Eye (tissue), 1 donor: ENCODE data around the gene SLC39A6.
"Not testable (repeated sequence)": the region's sequence is repeated elsewhere in the genome, so short reads cannot be mapped to it uniquely, and the experiment has no call there.

ENCODE experiments used
- DNase-seq: peaks from one replicate; pipeline ENCODE4 v3.0.0-alpha.2; 2015

Gene SLC39A6

DNA sequence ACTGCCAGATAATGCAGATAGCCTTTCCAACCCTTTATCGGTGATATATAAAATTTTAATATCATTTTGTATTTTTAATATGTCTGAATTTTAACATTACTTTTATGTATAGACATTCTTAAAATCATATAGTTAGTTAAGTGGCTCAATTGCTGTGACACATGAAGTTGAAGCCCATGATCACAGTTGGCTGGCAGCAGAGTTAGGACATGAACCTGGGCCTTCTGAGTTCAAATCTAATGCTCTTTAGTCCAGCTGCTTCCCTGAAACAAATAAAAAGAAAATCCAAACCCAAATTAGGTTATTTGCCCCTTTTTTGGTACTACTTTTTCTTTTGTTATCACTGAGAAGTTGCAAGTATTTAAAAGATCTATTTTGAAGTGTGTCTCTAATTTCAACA is 6.1 kb upstream of the SLC39A6 start:
- no peak for DNase-seq

DNA sequence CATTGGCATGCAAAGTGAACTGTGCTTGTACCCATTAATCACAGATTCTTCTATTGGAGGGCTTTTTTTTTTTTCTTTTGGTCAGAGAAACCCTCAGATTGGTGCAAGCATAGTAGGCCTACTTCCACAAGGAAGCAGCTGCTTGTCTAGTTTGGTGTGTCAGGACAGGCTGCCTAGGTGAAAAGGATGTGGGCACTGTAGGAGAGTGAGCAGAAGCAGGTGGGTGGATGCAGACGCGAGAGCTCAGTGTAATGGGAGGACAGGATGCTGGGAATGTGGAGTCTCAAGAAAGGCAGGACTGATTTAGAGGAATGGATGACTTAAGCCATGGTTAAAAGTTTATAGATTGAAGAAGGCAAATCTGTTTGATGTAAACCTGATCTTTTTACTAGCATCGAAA is 3.6 kb upstream of the SLC39A6 start:
- DNase-seq, result no peak

DNA sequence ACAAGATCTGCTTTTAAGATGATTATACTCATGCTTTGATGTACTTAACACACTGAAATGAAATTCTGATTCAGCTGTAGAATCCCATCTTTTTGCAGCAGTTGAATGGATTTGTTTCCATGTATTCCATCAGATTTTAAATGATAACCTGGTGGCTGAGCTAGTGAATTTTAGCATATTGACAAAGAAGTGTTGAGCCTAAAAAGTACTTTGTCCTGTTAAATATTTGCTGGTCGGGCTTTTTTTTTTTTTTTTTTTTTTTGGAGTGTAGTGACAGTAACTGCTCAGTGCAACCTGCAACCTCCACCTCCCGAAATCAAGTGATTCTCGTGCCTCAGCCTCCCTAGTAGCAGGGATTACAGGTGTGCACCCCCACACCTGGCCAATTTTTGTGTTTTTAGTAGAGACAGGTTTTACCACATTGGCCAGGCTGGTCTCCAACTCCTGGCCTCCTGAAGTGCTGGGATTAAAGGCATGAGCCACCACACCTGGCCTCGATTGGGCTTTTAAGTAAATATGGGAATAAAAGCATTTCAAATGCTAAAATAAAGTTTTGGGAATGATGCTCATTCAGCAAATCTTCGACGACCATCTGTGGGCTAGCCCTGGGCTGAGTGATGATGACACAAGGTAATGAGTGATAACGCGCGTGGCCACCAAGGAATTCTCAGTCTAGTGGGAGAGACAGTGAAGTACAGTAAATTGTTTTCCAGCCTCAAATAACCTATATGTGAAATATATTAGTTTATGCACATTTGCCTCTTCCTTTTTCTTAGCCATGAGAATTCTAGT is 2.7 kb upstream of the SLC39A6 start:
- no peak for DNase-seq

DNA sequence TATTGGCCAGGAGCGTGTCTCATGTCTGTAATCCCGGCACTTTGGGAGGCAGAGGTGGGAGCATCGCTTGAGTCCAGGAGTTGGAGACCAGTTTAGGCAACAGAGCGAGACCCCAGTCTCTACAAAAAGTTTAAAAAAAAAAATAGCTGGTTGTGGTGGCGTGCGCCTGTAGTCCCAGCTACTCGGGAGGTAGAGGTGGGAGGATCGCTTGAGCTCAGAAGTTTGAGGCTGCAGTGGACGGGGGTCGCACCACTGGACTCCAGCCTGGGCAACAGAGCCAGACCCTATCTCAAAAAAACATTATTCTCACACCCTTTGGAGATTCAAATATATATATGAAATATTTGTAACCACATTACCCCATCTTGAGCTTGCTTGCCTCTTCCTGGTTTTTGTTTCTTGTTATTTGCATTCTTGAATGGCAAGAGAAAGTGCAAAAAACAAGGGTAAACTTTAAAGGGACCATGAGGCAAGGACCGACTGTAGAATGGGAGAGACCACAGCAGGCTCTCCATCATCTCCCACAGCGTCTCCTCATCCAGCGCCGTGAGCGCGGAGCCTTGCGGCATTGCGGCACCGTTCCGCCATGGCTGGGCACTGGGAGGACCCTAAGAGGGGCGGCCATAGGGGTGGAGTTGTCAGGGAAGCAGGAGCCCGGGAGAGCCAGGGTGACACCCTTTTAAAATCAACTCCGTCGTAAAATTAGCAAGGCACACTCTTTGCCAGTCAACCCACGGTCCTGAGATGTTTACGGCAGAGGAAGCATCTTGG is 1.9 kb upstream of the SLC39A6 start:
- no peak for DNase-seq

DNA sequence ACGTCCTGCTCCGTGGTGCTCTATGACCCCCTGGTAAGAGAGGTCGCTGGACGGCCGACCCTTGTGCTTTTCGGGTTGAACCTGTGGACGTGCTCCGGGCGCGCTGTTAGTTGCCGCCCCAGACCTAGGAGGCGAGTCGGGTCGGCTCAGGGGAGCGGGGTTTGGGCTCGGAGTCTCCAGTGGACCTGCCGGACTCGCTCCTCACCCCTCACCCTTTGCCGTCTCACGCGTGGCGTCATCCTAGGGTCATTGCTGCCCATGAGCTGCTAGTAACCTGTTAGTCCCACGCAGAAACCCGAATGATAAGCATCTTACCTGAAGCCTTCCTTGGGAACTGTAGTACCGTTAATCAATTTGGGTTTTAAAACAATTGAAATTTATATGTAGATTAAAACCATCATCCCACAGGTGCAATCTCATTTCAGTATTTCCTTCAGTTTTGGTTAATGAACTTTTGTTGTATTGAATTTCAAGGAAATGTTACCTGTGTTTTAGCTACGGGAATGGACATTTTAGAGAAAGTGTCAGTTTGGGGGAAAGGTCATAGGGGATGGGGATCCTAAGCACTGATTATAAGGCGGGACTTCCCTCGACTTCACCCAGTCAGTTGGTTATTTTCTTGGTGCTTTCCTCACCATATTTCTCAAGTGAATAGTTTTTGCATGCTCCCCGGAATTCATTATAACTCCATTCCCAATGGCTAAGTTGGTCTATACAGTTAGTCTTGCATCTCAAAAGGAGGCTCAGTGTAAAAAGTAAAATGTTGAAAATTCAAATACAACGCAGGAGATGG is 1.1 kb upstream of the SLC39A6 start:
- no peak for DNase-seq

DNA sequence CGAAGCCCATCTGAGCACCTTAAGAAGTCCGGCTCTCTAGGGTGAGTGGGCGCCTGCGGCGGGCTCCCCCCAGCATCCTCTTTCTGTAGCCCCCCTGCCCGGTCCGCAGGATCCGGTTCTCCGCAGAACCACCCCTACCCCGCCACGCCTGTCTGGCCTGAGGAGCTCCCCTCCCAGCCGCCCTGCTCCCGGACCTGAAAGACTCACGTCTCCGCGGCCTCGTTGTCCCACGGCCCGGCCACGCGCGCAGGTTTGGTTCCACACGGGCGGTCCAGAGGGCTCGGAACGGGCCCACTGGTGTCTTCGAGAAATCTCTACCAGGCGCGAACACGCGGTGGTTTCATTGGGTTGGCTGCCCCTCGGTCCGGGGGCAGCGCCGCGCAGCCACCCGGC is 237 bp downstream of the SLC39A6 start:
- no peak for DNase-seq

DNA sequence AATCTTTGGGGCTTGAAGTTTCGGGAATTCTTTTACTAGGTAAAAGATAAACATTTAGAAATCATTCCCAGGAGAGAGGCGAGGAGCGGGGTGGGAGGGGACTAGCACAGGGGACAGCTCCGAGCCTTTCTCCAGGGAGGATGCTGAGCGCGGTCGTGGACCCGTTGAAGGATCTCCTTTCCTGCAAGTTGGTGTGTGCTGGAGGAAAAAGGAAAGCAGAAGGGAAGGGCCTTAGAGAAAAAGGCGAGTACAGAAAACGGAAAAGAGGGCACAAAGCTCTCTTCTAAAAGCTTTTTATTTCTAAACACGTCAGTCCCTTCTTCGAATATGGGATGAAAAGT is 640 bp downstream of the SLC39A6 start:
- peak; percentile 73 for DNase-seq

DNA sequence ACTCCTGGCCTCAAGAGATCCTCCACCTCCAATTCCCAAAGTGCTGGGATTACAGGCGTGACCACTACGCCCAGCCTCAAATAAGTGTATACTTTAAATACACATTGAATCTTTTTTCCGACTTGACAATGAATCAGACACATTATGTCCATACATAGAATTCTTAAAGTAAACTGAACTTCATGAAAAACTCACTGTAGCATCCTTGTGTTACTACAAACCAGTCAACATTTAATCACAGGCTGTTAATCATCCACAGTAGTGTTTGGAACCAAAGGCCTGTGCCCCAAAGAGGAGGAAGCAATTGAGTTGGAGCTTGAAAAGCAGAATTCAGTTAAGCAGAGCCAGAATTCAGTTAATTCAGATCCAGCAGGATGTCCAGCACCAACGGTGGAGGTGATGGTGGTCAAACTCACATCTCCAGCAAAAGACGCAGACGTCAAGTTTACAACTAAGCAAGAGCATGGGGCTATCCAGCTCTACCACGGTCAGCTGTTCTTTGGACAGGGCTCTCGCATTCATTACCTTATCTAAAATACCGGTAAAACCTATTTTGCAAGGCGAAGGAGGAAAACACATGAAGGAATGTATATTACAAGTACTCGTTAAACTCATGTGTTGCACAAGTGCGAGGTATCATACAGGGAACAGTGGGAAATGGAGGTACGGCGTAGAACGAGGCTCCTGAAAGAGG is 1.2 kb downstream of the SLC39A6 start:
- peak; percentile 52 for DNase-seq

DNA sequence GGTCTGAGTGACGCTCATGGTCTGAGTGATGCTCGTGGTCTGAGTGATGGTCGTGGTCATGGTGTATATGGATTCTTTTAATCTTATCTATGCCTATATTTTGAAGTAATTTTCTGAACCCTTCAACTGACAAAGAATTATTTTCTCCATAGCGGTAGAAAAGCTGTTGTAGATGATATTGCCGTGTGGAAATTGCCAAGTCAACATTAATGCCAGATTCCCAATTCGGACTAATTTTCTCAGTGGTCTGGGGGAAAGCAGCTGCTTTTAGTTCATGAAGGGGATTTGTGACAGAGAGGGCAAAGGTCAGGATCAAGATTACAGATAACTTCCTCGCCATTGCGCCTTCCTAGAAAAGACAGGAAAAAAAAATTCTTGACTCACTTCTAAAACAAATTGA is 2.5 kb downstream of the SLC39A6 start:
- no peak for DNase-seq

DNA sequence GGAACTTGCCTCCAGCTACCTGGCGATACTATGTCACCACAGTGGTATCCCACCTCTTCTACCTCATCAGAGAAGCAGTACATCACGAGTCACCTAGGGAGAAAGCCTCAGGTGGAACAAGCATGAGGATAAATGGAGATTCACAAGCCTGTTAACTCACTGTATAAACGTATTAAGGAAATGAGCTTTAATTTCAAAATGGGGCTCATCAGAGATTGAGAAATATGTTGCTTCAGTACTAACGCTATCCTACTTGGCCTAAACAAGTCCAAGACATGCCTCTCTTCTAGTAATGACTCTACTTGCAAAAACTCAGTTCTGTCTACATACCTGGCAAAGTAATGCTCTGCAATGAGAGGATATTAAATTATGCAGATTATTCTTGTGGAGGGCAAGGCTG is 4.3 kb downstream of the SLC39A6 start:
- DNase-seq, result no peak

DNA sequence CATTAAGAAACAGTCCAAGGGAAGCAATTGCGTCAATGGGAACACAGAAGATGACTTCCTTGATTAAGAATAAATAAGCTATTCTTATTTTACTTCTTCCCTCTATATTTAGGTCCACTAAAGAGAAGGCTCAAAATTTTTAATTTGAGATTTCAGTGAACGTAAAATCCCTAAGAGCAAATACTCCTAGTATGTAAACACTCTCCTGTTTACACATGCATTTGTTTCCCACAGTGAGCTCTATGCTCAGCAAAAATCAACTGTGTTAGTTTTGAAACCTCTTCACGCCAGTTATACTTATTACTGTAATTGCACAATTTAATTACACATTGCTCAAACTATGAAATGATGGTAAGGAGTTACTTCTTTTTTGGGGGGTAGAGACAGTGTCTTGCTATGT is 8.8 kb downstream of the SLC39A6 start:
- DNase-seq, result no peak

DNA sequence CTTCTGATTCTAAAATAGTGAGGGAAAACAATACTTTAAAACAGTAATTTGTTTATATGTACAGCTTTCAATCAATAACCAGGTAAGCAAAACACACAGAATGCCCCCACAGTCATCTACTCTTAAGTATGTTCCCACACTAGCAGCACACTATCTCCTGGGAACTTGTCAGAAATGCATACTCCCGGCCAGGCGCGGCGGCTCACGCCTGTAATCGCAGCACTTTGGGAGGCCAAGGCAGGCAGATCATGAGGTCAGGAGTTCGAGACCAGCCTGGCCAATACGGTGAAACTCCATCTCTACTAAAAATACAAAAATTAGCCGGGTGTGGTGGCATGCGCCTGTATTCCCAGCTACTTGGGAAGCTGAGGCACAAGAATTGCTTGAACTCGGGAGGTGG is 12.4 kb downstream of the SLC39A6 start:
- DNase-seq, result not testable (repeated sequence)

DNA sequence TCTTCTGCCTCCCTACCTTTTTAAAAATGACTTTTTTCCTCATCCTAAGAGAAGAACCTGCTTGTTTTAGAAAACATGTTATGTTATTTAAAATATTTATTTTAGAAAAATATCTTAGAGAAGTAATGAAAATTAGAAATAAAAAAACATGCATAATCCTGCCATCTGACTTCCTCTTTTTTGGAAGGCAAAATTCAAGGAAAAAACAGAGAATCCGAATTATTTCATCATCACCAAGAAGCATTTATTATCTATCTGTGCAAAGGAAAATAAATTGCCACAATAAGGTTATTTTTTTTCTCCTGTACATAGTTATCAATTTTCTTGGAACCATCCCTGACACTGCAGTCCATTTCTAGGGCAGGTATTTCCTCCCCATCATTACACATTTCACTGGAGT is 14.4 kb downstream of the SLC39A6 start:
- DNase-seq, result no peak

DNA sequence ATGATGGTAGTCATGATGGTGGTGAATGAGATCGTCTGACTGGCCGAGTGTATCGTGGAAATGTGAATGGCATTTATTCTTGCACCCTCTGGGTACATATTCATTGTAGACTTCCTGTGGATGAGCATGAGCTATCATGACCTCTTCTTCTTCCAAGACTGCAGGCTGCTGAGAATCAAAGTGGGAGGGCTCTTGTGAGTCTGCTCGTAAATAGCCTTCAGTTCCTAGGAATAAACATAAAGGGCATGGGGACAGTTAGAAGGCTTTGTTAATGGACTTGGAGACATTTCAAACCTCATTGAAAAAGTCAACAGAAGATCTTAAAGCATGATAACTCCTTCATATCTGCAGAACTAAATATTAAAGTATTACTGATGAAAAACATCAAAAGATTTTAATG is 14.9 kb downstream of the SLC39A6 start:
- no peak for DNase-seq

DNA sequence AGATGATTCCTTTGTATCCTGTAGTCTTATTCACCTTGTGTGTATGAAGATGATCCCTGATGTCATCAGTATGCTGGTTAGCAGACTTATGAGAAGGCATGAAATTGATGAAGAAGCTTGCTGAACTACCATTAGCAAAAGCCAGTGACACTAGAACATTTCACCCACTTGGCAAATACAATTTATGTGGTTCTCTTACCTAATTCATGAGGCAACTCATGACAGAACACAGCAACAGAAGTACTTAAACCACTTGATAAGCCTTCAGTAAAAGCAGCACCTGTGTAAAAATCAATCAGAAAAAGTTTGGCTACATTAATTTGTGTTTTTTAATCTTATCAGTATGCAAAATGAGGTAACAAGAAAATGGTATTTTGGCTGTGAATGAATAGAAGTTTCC is 16.8 kb downstream of the SLC39A6 start:
- DNase-seq, result no peak

DNA sequence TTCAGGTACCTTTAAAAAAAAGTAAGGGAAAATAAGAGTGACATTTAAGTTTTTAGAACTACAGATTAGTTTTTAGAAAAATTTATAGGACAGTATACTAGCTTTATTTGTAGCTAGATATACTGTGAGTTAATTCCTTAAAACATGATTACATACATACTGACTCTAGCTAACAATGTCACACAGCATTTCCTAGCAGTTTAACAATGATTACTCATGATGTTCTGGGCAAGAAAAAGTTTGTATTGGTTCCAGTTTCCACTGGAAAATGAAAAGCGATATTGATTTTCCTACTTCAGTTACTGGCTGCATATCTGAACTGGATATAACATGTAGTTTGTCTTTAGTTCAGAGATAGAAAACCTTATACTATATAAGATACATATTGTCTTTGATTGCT is 19.4 kb downstream of the SLC39A6 start:
- no peak for DNase-seq

DNA sequence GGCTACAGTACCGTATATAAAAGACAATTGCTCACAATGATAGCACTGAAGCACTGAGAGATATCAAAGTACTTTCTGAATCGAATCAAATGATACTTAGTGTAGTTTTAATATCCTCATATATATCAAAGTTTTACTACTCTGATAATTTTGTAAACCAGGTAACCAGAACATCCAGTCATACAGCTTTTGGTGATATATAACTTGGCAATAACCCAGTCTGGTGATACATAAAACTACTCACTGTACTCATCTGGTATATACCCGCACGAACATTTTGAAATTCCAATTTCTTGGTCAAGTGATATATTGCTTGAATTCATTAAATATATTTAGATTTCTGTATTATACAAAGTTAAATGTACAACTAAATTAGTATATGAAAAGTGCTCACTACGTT is 20.5 kb downstream of the SLC39A6 start:
- no peak for DNase-seq

DNA sequence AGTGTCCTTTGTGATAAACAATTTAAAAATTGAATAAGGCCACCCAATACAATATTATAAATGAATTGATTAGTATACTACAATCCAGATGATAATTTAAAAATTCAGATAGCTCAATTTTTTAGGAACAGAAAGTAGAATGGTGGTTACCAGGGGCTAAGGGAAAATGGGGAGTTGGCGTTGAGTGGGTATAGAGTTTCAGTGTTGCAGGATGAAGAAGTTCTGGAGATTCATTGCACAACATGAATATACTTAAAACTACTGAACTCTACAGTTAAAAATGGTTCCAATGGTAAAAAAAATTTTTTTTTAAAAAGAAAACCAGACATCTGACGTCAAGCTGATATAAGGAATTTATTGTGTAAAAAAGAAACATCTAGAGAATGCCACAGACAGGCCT is 20.9 kb downstream of the SLC39A6 start:
- DNase-seq, result no peak

DNA sequence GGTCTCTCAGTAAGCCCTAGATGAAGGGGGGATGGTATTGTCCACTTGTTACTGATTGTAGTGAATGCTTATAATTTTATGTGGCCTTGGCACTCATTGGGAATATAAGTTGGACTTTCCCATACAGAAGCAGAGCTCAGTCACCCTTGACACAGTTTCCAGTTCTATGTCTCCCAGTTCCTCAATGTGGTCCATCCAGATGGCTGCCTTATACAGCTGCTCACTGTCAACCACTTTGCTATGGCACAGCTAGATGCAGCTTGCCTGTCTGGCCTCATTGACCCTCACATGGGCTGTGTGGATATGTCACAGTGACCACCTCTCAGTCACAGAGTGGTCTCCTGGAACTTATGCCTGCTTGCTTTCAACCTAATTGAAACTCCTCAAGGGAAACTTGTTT is 21.7 kb downstream of the SLC39A6 start:
- no peak for DNase-seq

DNA sequence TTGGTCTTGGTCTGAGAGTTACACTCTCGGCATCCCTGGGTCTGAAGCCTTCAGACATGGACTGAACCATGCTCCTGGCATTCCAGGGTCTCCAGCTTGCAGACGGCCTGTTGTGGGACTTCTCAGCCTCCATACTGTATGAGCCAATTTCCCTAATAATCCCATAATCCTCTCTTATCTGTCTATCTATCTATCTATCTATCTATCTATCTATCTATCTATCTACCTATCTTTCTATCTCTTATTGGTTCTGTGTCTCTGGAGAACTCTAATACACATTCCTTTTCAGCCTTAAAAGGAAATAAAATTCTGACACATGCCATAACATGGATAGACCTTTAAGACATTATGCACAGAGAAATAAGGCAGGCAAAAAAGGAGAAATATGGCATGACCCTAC is 24.4 kb downstream of the SLC39A6 start:
- no peak for DNase-seq

DNA sequence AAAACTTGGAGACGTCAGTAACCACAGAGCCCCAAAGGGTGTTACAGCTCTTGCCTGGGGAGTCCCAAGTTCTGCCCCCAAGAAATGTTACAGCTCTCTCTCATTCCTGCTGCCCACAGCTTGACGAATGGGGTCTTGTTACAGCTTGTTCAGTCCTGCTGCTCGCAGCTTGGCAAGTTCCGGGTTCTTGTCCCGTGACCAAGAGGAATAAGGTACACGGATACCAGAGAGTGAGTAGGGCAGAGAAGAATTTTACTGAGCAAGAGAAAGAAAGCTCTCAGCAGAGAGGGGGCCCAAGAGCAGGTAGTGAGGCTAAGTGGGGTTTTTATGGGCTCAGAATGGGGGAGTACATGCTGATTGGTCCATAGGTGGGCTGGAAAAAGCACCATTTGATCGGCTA is 27.2 kb downstream of the SLC39A6 start:
- DNase-seq, result no peak

DNA sequence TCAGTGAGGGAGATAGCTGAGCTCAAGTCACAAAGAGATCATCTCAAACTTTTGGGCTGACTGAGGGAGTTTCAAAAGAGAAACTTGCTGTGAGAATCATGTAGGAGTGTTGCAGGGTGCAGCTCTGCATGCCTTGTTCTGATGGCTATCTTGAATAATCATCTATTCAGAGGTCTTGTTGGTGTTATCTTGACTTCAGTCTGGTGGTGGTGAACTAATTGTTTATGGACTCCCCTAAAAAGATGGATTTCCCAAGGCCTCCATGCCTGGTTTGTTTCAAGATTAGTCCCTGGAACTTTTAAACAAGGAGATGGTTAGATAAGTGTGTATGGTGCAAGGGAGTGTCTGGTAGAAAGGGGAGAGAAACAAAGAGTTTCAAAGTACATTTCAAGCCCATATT is 29.8 kb downstream of the SLC39A6 start:
- DNase-seq, result no peak

DNA sequence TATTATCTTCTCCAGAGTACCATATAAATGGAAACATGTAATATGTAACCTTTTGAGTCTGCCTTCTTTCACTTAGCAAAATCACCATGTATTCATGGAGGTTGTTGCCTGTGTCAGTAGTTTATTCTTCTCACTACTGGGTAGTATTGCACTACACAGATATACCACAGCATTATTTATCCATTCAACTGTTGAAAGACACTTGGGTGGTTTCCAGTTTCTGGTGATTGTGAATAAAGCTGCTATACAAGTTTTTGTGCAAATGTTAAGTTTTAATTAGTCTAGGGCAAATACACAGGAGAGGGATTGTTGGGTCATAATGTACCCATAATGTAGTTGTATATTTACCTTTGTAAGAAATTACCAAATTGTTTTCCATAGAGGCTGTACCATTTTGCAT is 32.2 kb downstream of the SLC39A6 start:
- no peak for DNase-seq
